HG03469 (cell line): ENCODE measurements around the gene CENPT.
"Not testable (repeated sequence)": the region's sequence is repeated elsewhere in the genome, so short reads cannot be mapped to it uniquely, and the experiment has no call there.

ENCODE experiments used
- ATAC-seq: cut with Tn5 transposase; IDR thresholded peaks from one replicate; pipeline ENCODE4 v1.9.1; 2021; ENCODE audit warnings: mild to moderate bottlenecking, moderate library complexity, moderate number of reproducible peaks; ENCODE audit not compliant: unreplicated experiment

Gene CENPT

GRCh38 chr16:67877064-67877463 is 29.6 kb upstream of the CENPT start:
- ATAC-seq = no peak

DNA sequence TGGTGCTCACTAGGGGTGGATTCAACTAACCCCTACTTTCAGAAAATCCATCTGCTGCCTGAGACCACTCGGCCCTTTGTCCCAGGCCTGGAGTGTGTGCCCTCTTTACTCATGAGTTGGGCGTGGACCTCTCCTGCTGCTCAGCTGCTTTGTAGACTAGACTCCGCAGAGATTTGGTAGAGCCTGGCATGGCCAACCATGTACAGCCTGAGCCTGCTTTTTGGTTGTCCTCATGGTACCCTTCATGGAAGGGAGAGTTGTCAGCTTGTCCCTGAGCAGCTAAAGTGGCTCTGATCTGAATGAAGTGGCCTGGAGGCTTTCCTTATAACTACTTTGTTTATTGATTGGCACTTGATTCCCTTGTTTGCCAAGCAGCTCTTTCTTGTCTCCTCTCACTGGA is 26.9 kb upstream of the CENPT start:
- ATAC-seq = no peak

DNA sequence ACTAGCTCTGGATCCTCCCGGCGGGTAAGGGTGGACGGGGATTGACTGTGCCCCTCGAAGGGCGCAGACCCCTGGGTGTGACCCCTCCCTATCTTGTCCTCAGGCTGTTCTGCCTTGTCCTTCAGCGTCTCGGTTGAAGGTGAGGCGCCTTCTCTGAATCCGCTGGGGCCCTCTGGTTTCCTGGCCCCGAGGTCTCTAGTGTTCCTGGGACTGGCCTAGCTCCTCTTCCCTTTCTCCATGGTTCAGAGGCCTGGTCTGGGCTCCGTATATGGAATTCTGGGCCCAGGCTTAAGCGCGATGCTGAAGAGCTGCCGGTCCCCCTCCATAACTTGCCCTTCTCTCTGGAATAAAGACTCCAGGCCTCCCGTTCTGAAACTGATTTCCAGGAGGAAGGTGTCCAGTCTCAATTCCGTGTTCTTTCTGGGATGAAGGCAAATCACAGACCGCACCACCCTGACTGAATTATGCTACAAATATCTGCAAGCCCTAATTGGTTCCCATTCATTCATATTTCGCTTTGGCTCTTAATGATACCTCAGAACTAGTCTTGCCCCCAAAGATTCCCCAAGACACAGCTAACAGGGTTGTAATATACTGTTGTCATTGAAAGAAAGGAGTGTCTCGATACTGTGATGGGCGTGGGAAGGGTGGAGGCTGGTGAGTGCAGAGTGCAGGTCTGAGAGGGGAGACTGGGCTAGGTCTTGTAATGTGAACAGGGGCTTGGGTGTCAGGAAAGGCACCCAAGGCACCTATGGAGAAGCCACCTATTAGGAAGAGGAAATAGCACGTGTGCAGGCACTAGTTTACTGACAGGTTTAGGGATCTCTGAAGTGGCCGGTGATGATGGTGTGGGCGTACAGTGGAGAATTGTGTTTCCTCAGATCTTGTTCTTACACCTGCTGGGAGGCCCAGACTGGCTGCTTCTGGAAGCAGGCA is 26.2 kb upstream of the CENPT start:
- no peak for ATAC-seq

DNA sequence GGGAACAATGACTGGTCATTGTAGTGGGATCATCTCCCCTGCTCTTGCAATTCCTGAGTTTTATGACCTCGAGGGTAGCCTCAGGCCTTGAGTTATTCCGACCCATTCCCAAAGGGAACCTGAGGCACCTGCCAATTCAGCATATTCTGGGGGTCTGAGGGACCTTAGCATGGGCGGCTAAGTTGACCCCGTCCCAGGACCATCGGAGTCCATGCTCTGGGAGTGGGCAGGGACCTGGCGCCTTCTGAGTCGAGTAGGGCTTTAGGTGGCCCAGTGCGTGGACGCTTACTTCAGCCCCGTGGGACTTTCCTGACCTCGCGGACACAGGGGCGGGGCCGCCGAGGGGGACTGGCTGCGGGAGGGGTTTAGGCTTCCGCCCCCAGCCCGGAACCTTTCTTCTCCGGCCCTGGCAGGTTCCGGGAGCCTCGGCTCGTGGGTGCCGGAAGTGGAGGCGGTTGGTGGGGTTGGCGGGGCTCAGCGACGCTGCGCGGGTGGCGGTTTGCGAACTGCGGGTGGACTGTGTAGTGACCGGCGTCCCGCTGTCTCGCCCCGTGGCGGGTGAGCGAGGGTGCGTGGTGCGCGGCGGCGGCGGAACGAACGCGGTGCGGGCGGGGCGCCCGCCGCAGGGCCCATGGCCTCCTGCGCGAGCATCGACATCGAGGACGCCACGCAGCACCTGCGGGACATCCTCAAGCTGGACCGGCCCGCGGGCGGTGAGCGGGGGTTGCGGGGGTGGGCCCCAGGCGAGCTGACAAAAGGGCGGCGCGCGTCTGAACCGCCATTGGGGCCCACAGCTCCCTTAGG is 25.3 kb upstream of the CENPT start, which contains the start of gene EDC4:
Gene EDC4 (plus strand): TSS at position 422 of the 804 bp plus-strand sequence. CDS start 210 bp downstream, at position 632.
- ATAC-seq = peak; percentile 38

DNA sequence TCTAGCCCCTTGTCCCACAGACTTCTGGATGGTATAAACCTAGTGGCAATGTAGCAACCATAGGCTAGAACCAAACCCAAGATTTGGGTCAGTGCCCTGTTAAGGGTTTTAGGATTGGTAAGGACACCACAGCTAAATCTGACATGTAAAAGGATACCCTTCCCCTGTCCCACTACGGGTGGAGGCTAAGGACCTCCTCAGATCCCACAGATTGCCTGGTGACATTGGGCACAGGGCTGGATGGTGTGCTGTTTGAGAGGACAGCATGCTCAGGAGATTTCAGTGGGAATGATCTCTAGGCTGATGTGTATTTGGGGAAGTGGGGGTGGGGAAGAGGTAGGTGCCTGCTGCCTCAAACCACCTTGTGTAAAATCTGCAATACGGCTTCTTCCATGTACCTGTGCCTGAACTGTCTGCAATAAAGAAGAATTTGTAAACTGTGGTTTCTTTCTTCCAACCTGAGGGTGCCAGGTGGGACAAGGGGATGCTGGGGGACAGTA is 24.7 kb upstream of the CENPT start:
- no peak for ATAC-seq

DNA sequence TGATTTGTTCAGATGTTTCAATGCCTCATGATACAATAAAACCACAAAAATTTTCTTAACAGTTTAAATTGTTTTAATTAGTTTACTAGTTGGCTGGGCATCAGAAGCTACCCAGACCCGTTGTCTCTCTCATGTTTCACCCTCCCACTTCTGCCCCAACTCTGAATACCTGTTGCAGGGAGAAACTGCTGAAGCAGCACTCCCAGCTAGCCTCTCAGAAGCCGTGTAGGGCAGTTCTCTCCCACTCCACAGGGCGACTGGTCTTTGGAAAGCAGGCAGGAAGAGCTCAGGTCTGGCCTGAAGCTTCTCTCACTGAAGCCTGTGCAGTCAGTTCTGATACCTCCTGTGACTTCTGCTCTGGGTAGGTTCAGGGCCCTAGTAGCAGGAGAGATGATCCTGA is 23.8 kb upstream of the CENPT start:
- ATAC-seq = no peak

- ATAC-seq = no peak
Observed at GRCh38 chr16:67869653-67870052, 22.2 kb upstream of the CENPT start.

GRCh38 chr16:67868290-67868689 is 20.8 kb upstream of the CENPT start:
- ATAC-seq = no peak

GRCh38 chr16:67865318-67865717 is 17.8 kb upstream of the CENPT start:
- ATAC-seq = no peak

GRCh38 chr16:67864594-67864993 is 17.1 kb upstream of the CENPT start:
- no peak for ATAC-seq

DNA sequence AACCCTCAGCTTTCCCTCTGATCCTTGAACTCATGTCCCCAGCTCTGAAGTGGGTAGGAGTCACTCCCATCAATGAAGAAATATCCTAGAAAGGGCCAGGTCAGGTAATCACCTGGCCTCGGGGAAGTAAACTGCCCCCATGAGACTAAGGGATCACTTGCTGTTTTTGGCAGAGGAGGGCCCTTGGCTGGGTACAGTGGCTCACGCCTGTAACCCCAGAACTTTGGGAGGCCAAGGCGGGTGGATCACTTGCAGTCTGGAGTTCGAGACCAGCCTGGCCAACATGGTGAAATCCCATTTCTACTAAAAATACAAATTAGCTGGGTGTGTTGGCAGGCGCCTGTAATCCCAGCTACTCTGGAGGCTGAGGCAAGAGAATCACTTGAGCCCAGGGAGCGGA is 16.6 kb upstream of the CENPT start:
- ATAC-seq = not testable (repeated sequence)

DNA sequence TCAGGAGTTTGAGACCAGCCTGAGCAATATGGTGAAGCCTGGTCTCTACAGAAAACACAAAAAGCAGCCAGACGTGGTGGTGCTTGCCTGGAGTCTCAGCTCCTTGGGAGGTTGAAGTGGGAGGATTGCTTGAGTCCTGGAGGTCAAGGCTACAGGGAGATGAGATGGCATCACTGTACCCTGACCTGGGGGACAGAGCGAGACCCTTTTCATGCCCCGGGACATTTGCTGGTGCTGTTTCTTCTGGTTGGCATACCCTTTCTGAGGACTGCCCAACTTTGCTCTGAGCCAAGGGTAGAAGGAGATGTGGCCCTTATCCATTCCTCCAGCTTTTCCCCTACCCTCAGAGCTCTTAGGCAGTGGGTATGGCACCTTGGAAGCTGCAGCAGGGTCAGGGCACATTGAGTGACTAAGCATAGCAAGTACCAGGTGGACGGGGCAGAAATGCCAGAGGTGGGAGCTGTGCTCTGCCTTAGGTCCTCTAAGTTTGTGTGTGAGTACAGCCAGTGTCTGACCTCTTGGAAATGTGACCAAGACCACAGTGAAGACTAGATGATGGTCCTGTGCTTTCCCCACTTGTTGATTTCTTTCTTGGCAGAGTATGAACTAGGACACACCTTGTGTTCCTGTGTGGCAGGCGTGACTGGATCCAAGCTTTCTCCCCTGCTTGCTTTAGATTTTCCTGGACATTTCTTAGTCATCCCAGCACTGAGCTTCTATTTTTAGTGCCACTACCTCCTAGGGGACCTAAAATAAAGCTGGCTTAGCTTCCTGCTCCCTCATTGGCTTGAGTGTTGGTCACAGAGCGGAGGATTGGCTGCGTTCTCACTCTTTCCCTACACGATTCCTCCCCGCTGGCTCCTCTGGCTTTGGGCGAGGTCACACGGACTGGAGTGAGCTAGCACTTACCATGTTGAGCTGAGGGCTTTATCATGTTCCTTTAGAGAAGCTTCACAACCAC is 15.4 kb upstream of the CENPT start:
- ATAC-seq = no peak

- no peak for ATAC-seq
Observed at GRCh38 chr16:67861877-67862276, 14.4 kb upstream of the CENPT start.

- ATAC-seq = no peak
Observed at GRCh38 chr16:67860589-67861398, 13.3 kb upstream of the CENPT start.

GRCh38 chr16:67858500-67858899 is 11.0 kb upstream of the CENPT start:
- no peak for ATAC-seq

DNA sequence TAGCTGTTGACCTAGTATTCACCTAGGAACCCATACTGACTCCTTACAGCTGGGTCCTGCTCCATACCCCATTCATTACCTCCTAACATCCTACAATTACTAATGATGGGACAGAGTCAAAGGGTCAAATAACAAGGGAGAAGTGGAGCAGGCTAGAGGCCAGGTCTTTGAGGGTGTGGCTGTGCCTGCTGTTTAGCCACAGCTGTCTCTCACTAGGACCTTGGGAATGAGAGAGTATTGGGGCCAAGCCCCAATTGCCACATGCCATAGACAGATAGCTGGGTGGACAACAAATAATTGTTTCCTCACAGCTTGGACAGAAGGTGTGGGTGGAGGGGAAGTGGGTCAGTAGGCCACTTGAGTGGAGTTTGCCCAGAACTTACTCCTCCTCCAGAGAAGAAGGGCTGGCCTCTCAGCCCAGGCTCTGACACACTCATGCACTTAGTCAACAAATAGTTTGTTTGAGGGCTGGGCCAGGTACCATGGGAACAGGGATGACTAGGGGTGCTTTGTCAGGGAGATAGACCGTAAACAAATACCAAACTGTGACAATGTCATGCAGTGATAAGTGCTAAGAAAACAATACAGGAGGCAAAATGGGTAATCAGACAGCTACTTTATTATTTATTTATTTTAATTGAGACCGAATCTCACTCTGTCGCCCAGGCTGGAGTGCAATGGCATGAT is 10.2 kb upstream of the CENPT start:
- no peak for ATAC-seq

GRCh38 chr16:67856927-67857546 is 9.5 kb upstream of the CENPT start:
- ATAC-seq = no peak

- no peak for ATAC-seq
Observed at GRCh38 chr16:67855789-67856188, 8.3 kb upstream of the CENPT start.

DNA sequence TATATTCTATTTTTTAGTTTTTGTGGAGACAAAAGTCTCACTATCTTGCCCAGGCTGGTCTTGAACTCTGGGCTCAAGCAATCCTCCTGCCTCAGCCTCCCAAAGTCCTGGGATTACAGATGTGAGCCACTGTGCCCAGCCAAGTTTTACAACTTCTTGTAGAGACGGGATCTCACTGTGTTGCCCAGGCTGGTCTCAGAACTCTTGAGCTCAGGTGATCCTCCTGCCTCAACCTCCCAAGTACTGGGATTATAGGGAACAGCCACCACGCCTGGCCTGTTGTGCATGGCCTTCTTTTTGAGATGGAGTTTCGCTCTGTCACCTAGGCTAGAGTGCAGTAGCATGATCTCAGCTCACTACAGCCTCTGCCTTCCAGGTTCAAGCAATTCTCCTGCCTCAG is 6.2 kb upstream of the CENPT start:
- ATAC-seq = no peak
